Measurements from ENCODE around the gene OXTR.
A peak's percentile ranks its signal among the peaks of the same experiment; 100 is the strongest.

OXTR gene

GRCh38 chr3:8769088-8769822 is at the start of gene OXTR:
TSS of gene OXTR (minus strand) at chr3:8769613. CDS start at chr3:8768187, 1,426 bp downstream.
- peaks cover 31% of the 10 kb centered on the region for H3K27me3 ChIP-seq (ENCODE audit: low read depth, low read length)
- H3K4me3 ChIP-seq (ENCODE audit: low read depth in 1 of 2, low read length in 2 of 2): peak within 1 kb of the TSS in 1 of 2 donors; percentile 58
- H3K9me3 ChIP-seq (ENCODE audit: control insufficient read depth in 1 of 2, low read length in 2 of 2): no peaks in the 10 kb centered on the region
- H3K4me1 ChIP-seq (ENCODE audit: control insufficient read depth in 1 of 2, insufficient read depth in 2 of 2, low read length in 2 of 2): peaks cover 0 to 26% of the 10 kb centered on the region in 2 donors
- H3K27ac ChIP-seq (ENCODE audit: low read length): no peak within 1 kb of the TSS
- no peaks in the 10 kb centered on the region for H3K36me3 ChIP-seq (ENCODE audit: control insufficient read depth in 1 of 2, insufficient read depth in 2 of 2, low read length in 2 of 2)

DNA sequence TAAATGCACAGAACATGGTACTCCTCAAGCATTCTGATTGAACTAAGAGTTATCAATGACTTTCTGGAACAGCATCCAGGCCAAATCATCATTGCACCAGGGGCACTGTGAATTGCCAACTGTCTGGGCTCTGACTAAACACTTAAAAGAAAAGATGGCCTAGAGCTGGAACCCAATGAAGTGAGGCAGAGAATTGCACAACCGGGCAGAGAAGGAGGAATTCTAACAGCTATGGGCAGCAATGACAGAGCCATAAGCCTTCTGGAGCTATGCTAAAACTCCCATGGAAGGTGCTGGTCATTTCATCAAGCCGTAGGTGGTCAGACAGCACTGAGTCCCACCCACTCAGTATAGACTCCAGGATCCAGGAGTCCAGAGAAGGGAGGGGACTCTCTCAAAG is 48.1 kb upstream of the OXTR start:
- Histone ChIP-seq H3K27ac (ENCODE audit: low read length) (no peak overlapping the region), H3K4me1 (ENCODE audit: control insufficient read depth in 1 of 2, insufficient read depth in 2 of 2, low read length in 2 of 2) (no peaks in the 10 kb centered on the region), H3K4me3 (ENCODE audit: low read depth in 1 of 2, low read length in 2 of 2) (no peak overlapping the region), H3K9me3 (ENCODE audit: control insufficient read depth in 1 of 2, low read length in 2 of 2) (peaks cover 15 to 30% of the 10 kb centered on the region in 2 donors), H3K36me3 (ENCODE audit: control insufficient read depth in 1 of 2, insufficient read depth in 2 of 2, low read length in 2 of 2) (no peaks in the 10 kb centered on the region), H3K27me3 (ENCODE audit: low read depth, low read length) (no peaks in the 10 kb centered on the region)

- Histone ChIP-seq H3K9me3 (ENCODE audit: control insufficient read depth in 1 of 2, low read length in 2 of 2) (peaks cover 15 to 30% of the 10 kb centered on the region in 2 donors), H3K4me1 (ENCODE audit: control insufficient read depth in 1 of 2, insufficient read depth in 2 of 2, low read length in 2 of 2) (no peaks in the 10 kb centered on the region), H3K27ac (ENCODE audit: low read length) (no peak overlapping the region), H3K36me3 (ENCODE audit: control insufficient read depth in 1 of 2, insufficient read depth in 2 of 2, low read length in 2 of 2) (no peaks in the 10 kb centered on the region), H3K4me3 (ENCODE audit: low read depth in 1 of 2, low read length in 2 of 2) (no peak overlapping the region), H3K27me3 (ENCODE audit: low read depth, low read length) (no peaks in the 10 kb centered on the region)
Measured at GRCh38 chr3:8816106-8816505, 46.7 kb upstream of the OXTR start.

- Histone ChIP-seq H3K36me3 (ENCODE audit: control insufficient read depth in 1 of 2, insufficient read depth in 2 of 2, low read length in 2 of 2) (no peaks in the 10 kb centered on the region), H3K4me1 (ENCODE audit: control insufficient read depth in 1 of 2, insufficient read depth in 2 of 2, low read length in 2 of 2) (no peaks in the 10 kb centered on the region), H3K4me3 (ENCODE audit: low read depth in 1 of 2, low read length in 2 of 2) (no peak overlapping the region), H3K9me3 (ENCODE audit: control insufficient read depth in 1 of 2, low read length in 2 of 2) (peaks cover 3 to 13% of the 10 kb centered on the region in 2 donors), H3K27ac (ENCODE audit: low read length) (no peak overlapping the region), H3K27me3 (ENCODE audit: low read depth, low read length) (no peaks in the 10 kb centered on the region)
Measured at GRCh38 chr3:8813411-8813810, 44.0 kb upstream of the OXTR start.

DNA sequence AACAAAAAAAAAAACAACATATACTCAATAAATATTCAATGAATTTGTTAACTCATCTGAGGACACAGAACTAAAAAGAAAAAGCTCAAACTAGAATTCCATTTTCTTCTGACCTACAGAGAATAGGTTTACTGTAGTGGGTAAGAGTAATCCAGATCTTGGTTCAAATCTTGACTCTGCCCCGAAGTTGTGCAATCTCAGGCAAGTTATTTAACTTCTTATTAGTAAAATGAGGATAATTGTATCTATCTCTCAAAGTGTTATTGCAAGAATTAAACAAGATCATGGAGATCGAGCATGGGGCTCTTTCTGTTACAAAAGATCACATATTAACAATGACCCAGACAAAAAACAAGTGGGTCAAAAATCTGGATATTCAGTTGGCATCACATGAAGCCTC is 41.1 kb upstream of the OXTR start:
- H3K27ac ChIP-seq (ENCODE audit: low read length): no peak overlapping the region
- no peaks in the 10 kb centered on the region for H3K36me3 ChIP-seq (ENCODE audit: control insufficient read depth in 1 of 2, insufficient read depth in 2 of 2, low read length in 2 of 2)
- H3K4me1 ChIP-seq (ENCODE audit: control insufficient read depth in 1 of 2, insufficient read depth in 2 of 2, low read length in 2 of 2): no peaks in the 10 kb centered on the region
- H3K9me3 ChIP-seq (ENCODE audit: control insufficient read depth in 1 of 2, low read length in 2 of 2): peaks cover 0 to 3% of the 10 kb centered on the region in 2 donors
- H3K27me3 ChIP-seq (ENCODE audit: low read depth, low read length): no peaks in the 10 kb centered on the region
- no peak overlapping the region for H3K4me3 ChIP-seq (ENCODE audit: low read depth in 1 of 2, low read length in 2 of 2)

GRCh38 chr3:8805774-8806173 is 36.4 kb upstream of the OXTR start:
- no peaks in the 10 kb centered on the region for H3K27me3 ChIP-seq (ENCODE audit: low read depth, low read length)
- H3K27ac ChIP-seq (ENCODE audit: low read length): no peak overlapping the region
- H3K36me3 ChIP-seq (ENCODE audit: control insufficient read depth in 1 of 2, insufficient read depth in 2 of 2, low read length in 2 of 2): no peaks in the 10 kb centered on the region
- no peak overlapping the region for H3K4me3 ChIP-seq (ENCODE audit: low read depth in 1 of 2, low read length in 2 of 2)
- H3K4me1 ChIP-seq (ENCODE audit: control insufficient read depth in 1 of 2, insufficient read depth in 2 of 2, low read length in 2 of 2): no peaks in the 10 kb centered on the region
- H3K9me3 ChIP-seq (ENCODE audit: control insufficient read depth in 1 of 2, low read length in 2 of 2): no peaks in the 10 kb centered on the region

DNA sequence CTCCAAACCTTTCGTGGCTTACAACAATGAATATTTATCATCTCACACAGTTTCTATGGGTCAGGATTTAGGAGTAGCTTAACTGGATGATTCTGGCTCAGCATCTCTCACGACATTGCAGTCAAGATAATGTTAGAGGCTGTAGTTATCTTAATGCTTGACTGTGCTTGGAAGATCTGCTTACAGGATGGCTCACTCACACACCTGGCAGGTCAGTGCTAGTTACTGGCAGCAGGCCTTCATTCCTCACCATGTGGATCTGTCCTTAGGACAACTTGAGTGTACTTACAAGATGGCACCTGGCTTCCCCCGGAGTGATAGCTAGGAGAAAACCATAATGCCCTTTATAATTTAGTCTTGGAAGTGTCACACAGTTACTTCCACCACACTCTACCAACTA is 32.8 kb upstream of the OXTR start:
- Histone ChIP-seq H3K27ac (ENCODE audit: low read length) (no peak overlapping the region), H3K4me1 (ENCODE audit: control insufficient read depth in 1 of 2, insufficient read depth in 2 of 2, low read length in 2 of 2) (no peaks in the 10 kb centered on the region), H3K4me3 (ENCODE audit: low read depth in 1 of 2, low read length in 2 of 2) (no peak overlapping the region), H3K9me3 (ENCODE audit: control insufficient read depth in 1 of 2, low read length in 2 of 2) (peaks cover 0 to 6% of the 10 kb centered on the region in 2 donors), H3K36me3 (ENCODE audit: control insufficient read depth in 1 of 2, insufficient read depth in 2 of 2, low read length in 2 of 2) (no peaks in the 10 kb centered on the region), H3K27me3 (ENCODE audit: low read depth, low read length) (no peaks in the 10 kb centered on the region)

DNA sequence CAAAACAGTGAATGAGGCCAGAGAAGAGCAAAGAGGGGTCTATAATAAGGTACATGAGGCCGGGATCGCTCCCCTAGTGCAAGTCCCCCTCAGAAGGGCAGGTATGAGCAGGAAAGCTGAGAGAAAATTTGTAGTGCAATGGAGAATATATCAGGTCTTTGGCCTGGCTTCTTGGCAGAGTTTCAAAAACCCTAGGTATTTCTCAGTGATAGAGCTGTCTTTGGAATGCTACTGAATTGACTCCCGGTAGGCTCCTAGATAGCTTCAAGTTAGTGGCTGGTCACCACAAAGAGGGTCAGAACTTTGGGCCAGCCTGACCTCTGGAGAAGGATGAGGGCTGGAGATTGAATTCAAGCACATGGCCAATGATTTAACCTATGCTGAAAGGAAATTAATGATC is 30.6 kb upstream of the OXTR start:
- H3K27me3 ChIP-seq (ENCODE audit: low read depth, low read length): no peaks in the 10 kb centered on the region
- peaks cover 0 to 6% of the 10 kb centered on the region in 2 donors for H3K9me3 ChIP-seq (ENCODE audit: control insufficient read depth in 1 of 2, low read length in 2 of 2)
- no peak overlapping the region for H3K4me3 ChIP-seq (ENCODE audit: low read depth in 1 of 2, low read length in 2 of 2)
- no peaks in the 10 kb centered on the region for H3K4me1 ChIP-seq (ENCODE audit: control insufficient read depth in 1 of 2, insufficient read depth in 2 of 2, low read length in 2 of 2)
- H3K27ac ChIP-seq (ENCODE audit: low read length): no peak overlapping the region
- H3K36me3 ChIP-seq (ENCODE audit: control insufficient read depth in 1 of 2, insufficient read depth in 2 of 2, low read length in 2 of 2): no peaks in the 10 kb centered on the region

DNA sequence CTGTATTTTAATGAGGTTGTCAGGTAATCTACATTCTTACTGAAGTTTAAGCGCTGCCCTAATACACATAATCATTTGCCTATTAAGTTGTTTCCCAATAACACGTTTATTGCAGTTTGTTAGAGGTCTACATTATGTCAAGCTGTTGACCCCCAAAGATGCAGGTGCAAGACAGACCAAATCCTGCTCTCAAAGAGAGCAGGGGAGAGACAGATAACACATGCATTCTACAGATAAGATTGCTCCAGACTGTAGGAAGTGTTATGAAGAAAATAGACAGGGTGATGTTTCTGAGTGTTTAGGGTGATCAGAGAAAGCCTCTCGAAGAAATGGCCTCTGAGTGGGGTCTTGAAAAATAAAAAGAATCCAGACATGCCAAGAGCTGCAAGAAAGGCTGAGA is 24.8 kb upstream of the OXTR start:
- H3K27me3 ChIP-seq (ENCODE audit: low read depth, low read length): no peaks in the 10 kb centered on the region
- peaks cover 0 to 7% of the 10 kb centered on the region in 2 donors for H3K9me3 ChIP-seq (ENCODE audit: control insufficient read depth in 1 of 2, low read length in 2 of 2)
- H3K4me3 ChIP-seq (ENCODE audit: low read depth in 1 of 2, low read length in 2 of 2): no peak overlapping the region
- H3K36me3 ChIP-seq (ENCODE audit: control insufficient read depth in 1 of 2, insufficient read depth in 2 of 2, low read length in 2 of 2): no peaks in the 10 kb centered on the region
- no peaks in the 10 kb centered on the region for H3K4me1 ChIP-seq (ENCODE audit: control insufficient read depth in 1 of 2, insufficient read depth in 2 of 2, low read length in 2 of 2)
- H3K27ac ChIP-seq (ENCODE audit: low read length): no peak overlapping the region

- Histone ChIP-seq H3K9me3 (ENCODE audit: control insufficient read depth in 1 of 2, low read length in 2 of 2) (peaks cover 0 to 8% of the 10 kb centered on the region in 2 donors), H3K4me3 (ENCODE audit: low read depth in 1 of 2, low read length in 2 of 2) (no peak overlapping the region), H3K4me1 (ENCODE audit: control insufficient read depth in 1 of 2, insufficient read depth in 2 of 2, low read length in 2 of 2) (no peaks in the 10 kb centered on the region), H3K36me3 (ENCODE audit: control insufficient read depth in 1 of 2, insufficient read depth in 2 of 2, low read length in 2 of 2) (no peaks in the 10 kb centered on the region), H3K27me3 (ENCODE audit: low read depth, low read length) (no peaks in the 10 kb centered on the region), H3K27ac (ENCODE audit: low read length) (no peak overlapping the region)
Measured at GRCh38 chr3:8793242-8793641, 23.8 kb upstream of the OXTR start.

GRCh38 chr3:8790529-8790928 is 21.1 kb upstream of the OXTR start:
- no peaks in the 10 kb centered on the region for H3K4me1 ChIP-seq (ENCODE audit: control insufficient read depth in 1 of 2, insufficient read depth in 2 of 2, low read length in 2 of 2)
- H3K27ac ChIP-seq (ENCODE audit: low read length): no peak overlapping the region
- H3K9me3 ChIP-seq (ENCODE audit: control insufficient read depth in 1 of 2, low read length in 2 of 2): peaks cover 0 to 8% of the 10 kb centered on the region in 2 donors
- H3K36me3 ChIP-seq (ENCODE audit: control insufficient read depth in 1 of 2, insufficient read depth in 2 of 2, low read length in 2 of 2): no peaks in the 10 kb centered on the region
- H3K27me3 ChIP-seq (ENCODE audit: low read depth, low read length): no peaks in the 10 kb centered on the region
- H3K4me3 ChIP-seq (ENCODE audit: low read depth in 1 of 2, low read length in 2 of 2): no peak overlapping the region

Measured in muscle layer of duodenum (tissue), 2 donors.